ENCODE results near the gene ZIC1.

ZIC1 gene

GRCh38 chr3:147393261-147393942 lies 15.8 kb upstream of the ZIC1 start:
- no peak for DNase-seq (ENCODE audit: low read depth)
- peak overlapping the region; percentile 51 for H3K4me3 ChIP-seq (ENCODE audit: low read depth, low read length)

GRCh38 chr3:147393943-147394883 lies 15.0 kb upstream of the ZIC1 start:
- H3K4me3 ChIP-seq (ENCODE audit: low read depth, low read length) = peak overlapping the region; percentile 51
- no peak for DNase-seq (ENCODE audit: low read depth)

- DNase-seq (ENCODE audit: low read depth) = no peak
- peak overlapping the region; percentile 51 for H3K4me3 ChIP-seq (ENCODE audit: low read depth, low read length)
Measured at GRCh38 chr3:147394884-147395225, 14.3 kb upstream of the ZIC1 start.

GRCh38 chr3:147395899-147396711 lies 13.1 kb upstream of the ZIC1 start:
- no peak overlapping the region for H3K4me3 ChIP-seq (ENCODE audit: low read depth, low read length)
- no peak for DNase-seq (ENCODE audit: low read depth)

- H3K4me3 ChIP-seq (ENCODE audit: low read depth, low read length) = no peak overlapping the region
- no peak for DNase-seq (ENCODE audit: low read depth)
Measured at GRCh38 chr3:147396712-147397046, 12.5 kb upstream of the ZIC1 start.

DNA sequence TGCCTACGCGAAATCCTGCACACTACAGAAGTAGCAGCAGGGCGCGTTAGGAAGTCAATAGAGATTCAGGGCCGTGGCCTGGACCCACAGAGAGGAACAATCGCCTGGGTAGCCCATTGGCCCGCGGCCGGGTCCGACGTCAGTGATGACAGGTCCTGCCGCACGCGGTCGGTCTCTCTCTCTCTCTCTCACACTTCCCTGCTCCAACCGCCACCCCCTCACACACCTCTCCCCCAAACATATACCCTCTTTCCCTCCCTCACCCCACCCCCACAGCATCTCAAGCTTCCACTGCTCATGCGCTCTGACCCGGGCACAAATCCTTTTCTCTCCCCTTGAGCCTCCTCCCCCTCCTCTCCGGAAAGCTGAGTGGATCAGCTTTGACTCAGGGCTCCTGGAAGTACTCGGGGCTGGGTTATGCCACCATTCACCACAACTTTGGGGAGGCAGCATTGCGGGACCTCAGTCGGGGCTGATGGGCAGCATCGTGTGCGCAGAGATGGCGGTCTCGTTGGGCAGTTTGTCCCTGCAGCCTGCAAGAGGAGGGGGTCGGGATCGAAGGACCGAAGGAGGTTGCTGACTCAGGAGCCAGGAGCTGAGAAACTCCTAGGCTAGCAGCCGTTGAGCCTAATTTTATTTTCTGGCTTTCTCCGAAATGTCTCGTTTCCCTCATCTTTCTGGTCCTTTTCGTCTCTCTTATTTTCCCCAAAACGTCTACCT lies 11.8 kb upstream of the ZIC1 start:
- no peak overlapping the region for H3K4me3 ChIP-seq (ENCODE audit: low read depth, low read length)
- no peak for DNase-seq (ENCODE audit: low read depth)

GRCh38 chr3:147397875-147398812 lies 11.0 kb upstream of the ZIC1 start:
- H3K4me3 ChIP-seq (ENCODE audit: low read depth, low read length) = no peak overlapping the region
- DNase-seq (ENCODE audit: low read depth) = no peak

DNA sequence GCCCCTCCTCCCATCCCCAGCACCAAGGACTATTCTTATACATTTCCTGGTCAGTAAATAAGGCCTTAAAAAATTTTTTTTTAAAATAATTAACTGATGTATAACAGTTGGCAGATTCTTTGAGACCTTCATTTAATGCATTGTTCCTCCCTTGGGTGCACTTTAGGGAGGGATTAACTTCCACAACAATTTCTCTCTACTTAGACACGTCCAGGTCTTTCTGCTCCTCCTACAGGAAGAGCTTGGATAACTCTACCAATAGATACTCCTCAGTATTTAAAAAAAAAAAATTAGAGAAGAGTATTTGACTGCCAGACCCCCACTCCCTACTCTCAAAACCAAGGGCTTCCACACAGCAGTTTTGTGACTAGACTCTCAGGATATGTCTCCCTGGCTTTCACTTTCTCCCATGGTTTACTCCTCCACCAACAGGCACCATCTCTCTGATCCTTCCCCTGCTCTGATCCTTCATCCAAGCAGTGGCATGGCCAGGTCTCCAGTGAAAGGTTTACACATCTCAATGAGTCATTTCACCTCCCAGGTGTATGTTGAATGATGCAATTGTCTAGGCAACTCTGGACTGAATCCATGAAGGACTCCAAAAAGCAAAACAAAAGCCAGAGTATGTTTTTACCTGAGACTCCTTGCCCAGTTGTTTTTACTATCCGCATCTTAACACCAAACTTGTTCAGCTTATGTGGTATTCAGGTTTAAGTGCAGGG lies 10.2 kb upstream of the ZIC1 start:
- no peak overlapping the region for H3K4me3 ChIP-seq (ENCODE audit: low read depth, low read length)
- no peak for DNase-seq (ENCODE audit: low read depth)

- H3K4me3 ChIP-seq (ENCODE audit: low read depth, low read length) = no peak overlapping the region
- DNase-seq (ENCODE audit: low read depth) = no peak
Measured at GRCh38 chr3:147400111-147400510, 9.1 kb upstream of the ZIC1 start.

DNA sequence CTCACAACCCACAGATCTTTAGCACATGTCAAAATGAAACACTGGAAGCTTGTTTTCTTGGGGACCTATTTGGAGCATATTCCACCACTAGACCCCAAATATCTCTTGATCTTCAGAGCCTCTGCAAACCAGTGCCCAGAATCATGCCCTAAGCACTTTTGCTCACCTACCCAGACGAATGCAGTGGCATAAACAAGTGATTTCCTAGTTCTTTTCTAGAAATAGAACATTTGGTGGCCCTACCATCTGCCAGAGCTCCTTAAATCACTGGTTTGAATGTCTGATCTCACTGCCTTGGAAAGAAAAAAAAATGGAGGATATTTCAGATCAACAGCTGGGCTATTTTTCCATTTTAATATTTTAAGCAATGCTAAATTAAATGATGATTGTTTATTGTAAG lies 8.2 kb upstream of the ZIC1 start:
- H3K4me3 ChIP-seq (ENCODE audit: low read depth, low read length) = no peak overlapping the region
- DNase-seq (ENCODE audit: low read depth) = no peak

DNA sequence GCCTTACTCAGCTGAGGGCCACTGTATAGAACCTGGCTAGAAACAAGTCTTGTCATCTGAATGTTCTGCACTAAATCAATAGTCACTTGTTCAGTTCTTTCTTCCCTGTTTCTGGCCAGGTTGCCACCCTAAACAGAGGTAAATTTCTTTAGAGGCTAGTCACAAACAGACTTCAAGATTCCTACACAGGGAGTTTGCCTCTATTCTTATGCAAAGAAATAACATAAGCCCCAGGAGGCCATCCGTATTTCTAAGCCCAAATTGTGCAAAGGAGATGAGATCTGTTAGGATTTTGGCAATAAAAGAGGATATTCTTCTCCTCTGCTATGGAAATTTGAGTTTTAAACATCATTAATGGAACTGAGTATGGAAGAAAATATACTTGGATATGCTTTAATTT lies 7.7 kb upstream of the ZIC1 start:
- DNase-seq (ENCODE audit: low read depth) = no peak
- H3K4me3 ChIP-seq (ENCODE audit: low read depth, low read length) = no peak overlapping the region

GRCh38 chr3:147402159-147402558 lies 7.0 kb upstream of the ZIC1 start:
- no peak overlapping the region for H3K4me3 ChIP-seq (ENCODE audit: low read depth, low read length)

GRCh38 chr3:147403511-147403910 lies 5.7 kb upstream of the ZIC1 start:
- H3K4me3 ChIP-seq (ENCODE audit: low read depth, low read length) = no peak overlapping the region
- no peak for DNase-seq (ENCODE audit: low read depth)

More at GRCh38 chr3:147402159-147402558, 7.0 kb upstream of the ZIC1 start:
- DNase-seq (ENCODE audit: low read depth) = no peak

DNA sequence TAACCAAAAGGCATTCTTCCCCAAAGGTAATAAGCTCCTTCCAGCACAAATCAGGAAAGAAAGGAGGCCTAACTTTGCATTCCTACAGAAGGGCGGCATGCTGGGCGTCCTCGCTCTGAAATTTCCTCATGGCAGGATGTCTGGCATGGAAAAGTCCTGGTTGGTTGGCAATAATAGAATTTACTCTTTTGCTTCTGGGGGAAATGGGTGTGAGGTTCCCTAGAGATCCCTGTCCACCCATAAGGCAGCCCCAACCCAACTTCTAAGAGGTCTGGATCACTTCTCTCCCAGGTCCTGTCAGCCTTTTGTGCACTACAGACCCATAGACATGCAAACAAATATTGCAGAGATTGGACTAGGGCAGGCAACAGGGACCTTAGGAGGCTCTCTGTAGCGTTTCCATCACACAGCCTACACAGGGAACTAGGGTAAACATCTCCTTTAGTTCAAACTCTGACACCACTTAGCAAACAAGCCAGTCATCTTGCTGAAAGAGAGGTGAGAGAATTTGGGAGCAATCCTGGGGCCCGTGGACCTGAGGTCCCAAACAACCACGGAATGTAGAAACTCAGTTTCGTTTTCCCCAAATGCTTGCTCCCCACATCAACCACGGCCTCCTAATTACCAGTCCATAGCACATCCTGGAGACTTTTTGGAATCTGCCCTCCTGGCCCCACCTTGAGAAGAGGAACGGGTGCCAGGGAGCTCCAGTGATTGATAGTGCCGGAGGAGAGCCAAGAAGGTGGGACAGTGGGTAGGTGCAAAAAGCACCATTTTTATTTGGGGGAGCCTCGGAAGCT lies 5.0 kb upstream of the ZIC1 start:
- DNase-seq (ENCODE audit: low read depth) = no peak
- no peak overlapping the region for H3K4me3 ChIP-seq (ENCODE audit: low read depth, low read length)

GRCh38 chr3:147404800-147405230 lies 4.3 kb upstream of the ZIC1 start:
- no peak overlapping the region for H3K4me3 ChIP-seq (ENCODE audit: low read depth, low read length)

DNA sequence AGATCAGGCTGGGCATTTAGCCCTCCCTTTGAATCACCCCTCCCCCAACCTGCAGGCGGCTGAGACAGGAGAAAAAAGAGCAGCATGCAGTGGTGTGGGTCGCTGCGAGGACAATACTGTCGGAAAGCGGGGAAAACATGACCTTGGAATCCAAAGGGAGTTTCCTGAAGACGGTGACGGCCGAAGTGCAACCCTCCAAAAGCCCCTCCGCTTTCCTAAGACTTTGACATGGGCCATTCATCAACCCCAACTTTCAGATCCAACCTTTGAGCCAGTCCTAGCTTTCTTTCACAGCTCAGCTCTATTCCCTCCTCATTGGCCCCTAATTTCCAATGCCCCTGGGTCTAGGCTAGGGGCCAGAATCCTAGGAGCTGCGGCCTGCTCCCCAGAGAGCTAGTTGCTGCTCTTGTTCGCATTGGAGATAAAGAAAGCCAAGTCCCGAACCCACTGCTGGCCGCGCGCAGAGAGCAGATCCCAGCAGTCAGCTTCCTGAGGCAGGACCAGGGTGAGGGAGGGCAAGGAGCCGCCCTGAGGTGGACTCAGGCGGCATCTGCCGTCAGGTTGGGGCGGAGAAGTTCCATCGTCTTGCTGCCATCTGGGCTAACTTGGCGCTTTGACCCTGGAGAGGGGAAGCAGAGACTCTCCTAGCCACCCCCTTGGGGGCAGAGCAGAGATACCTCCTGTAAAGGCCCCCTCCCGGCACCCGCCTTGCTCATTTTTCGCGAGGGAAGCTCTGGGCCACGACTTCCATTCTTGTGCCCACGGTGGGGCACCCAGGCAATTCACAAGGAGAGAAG lies 3.7 kb upstream of the ZIC1 start:
- no peak for DNase-seq (ENCODE audit: low read depth)
- H3K4me3 ChIP-seq (ENCODE audit: low read depth, low read length) = no peak overlapping the region

More at GRCh38 chr3:147404800-147405230, 4.3 kb upstream of the ZIC1 start:
- DNase-seq (ENCODE audit: low read depth) = no peak

Measured in skeletal muscle cell (primary cell).